ENCODE data around the gene SIK3. TPM values are rescaled to one million over a fixed set of nuclear protein-coding genes. Genes with fewer than 3 reads are reported as not detected.

The SIK3 gene
- total and polyA plus RNA-seq, 2 donors (not counting 3 experiments of a cell fraction or from before 2014, with no cell fraction given) = 10.3 to 21.3 TPM

DNA sequence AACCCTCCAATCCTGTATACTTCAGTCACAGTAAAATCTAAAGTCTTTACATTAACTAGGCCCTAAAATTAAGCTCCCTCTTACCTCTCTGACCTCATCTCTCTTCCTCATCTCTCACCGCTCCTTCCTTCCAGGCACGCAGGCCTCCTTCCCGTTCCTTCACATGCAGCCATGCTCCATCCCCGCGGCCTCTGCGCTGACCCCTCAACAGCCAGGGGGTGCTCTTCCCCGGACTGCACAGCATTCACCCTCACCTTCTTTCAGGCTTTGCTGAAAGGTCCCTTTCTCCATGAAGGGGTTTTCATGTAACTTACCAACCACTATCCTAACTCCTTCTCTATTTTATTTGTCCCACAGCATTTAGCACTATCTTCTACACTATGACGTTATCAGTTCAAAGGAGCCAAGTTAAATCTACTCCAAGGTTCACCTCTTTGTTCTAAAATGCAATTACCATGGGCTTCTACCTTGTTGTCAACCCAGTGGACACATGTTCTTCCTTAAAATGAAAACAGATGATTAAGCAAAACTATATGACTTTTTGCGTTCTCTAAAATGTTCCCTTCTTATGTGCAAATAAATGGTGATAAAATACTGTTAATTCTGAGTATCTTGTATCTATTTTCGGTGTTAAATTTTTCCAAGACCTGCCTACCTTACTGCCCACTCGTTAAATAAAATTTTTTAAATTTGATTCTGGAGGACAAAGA lies 203.0 kb downstream of the SIK3 start:
- no peaks in the 10 kb centered on the region for H3K4me1 ChIP-seq (ENCODE audit: control insufficient read depth, extremely low read depth, insufficient read depth, low read length)
- no peak overlapping the region for H3K9ac ChIP-seq (replicated peaks; ENCODE audit: extremely low read depth, insufficient read depth, low read length)
- H3K9me1 ChIP-seq (replicated peaks; ENCODE audit: control insufficient read depth, extremely low read depth, insufficient read depth, low read length) = no peaks in the 10 kb centered on the region
- TF ChIP-seq, protein P1, sequence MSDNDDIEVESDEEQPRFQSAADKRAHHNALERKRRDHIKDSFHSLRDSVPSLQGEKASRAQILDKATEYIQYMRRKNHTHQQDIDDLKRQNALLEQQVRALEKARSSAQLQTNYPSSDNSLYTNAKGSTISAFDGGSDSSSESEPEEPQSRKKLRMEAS (IDR thresholded peaks at IDR 0.05; ENCODE audit: insufficient read depth, insufficient read length) = no peak
- TF ChIP-seq CTCF (IDR thresholded peaks at IDR 0.05; ENCODE audit: extremely low read depth in 1 of 2, insufficient read depth in 1 of 2, low read depth in 1 of 2, low read length in 2 of 2) = peak; percentile 15 to 44
- no TSS peak for BruUV-seq (replicated peaks)
- DNase-seq (ENCODE audit: low read depth, low spot score) (peak; percentile 34), FAIRE-seq (no peak)
- intact Hi-C loops (cut with micrococcal nuclease) = no loop called here
- peaks cover 0 to 2% of the 10 kb centered on the region in 2 experiments for H3K36me3 ChIP-seq (ENCODE audit: control insufficient read depth in 2 of 2, extremely low read depth in 1 of 2, insufficient read depth in 2 of 2, low read length in 2 of 2)
- no peaks in the 10 kb centered on the region for H4K20me1 ChIP-seq (replicated peaks; ENCODE audit: control insufficient read depth, extremely low read depth, insufficient read depth, low read length)
- no peaks in the 10 kb centered on the region for H3K27me3 ChIP-seq (ENCODE audit: control insufficient read depth in 2 of 2, insufficient read depth in 2 of 2, low read length in 2 of 2)
- no peak overlapping the region for H3K4me3 ChIP-seq (replicated peaks in 1 of 3; ENCODE audit: insufficient read depth in 1 of 3, low read depth in 1 of 3, low read length in 3 of 3)
- H3K27ac ChIP-seq (ENCODE audit: insufficient read depth, low read depth, low read length) = no peak overlapping the region
- no peak overlapping the region for H3K4me2 ChIP-seq (ENCODE audit: insufficient read depth, low read length)
- H3K79me2 ChIP-seq (ENCODE audit: control insufficient read depth, insufficient read depth, low read length) = no peaks in the 10 kb centered on the region
- H2AFZ ChIP-seq (ENCODE audit: low read depth, low read length) = no peak overlapping the region
- H3K9me3 ChIP-seq (replicated peaks; ENCODE audit: control insufficient read depth, insufficient read depth, low read length) = no peaks in the 10 kb centered on the region
- dilution Hi-C loops (cut with MboI; ENCODE audit: extremely low pct_ligation_motif_present, low sequenced_read_pairs) = no loop called here
- ChIA-PET CTCF (no interaction called here), POLR2A (no interaction called here)

GRCh38 chr11:116893906-116894305 lies 204.3 kb downstream of the SIK3 start:
- Histone ChIP-seq H3K9me1 (replicated peaks; ENCODE audit: control insufficient read depth, extremely low read depth, insufficient read depth, low read length) (no peaks in the 10 kb centered on the region), H3K79me2 (ENCODE audit: control insufficient read depth, insufficient read depth, low read length) (no peaks in the 10 kb centered on the region), H3K4me2 (ENCODE audit: insufficient read depth, low read length) (no peak overlapping the region), H2AFZ (ENCODE audit: low read depth, low read length) (no peak overlapping the region), H3K4me3 (replicated peaks in 1 of 3; ENCODE audit: insufficient read depth in 1 of 3, low read depth in 1 of 3, low read length in 3 of 3) (no peak overlapping the region), H3K9me3 (replicated peaks; ENCODE audit: control insufficient read depth, insufficient read depth, low read length) (no peaks in the 10 kb centered on the region), H3K9ac (replicated peaks; ENCODE audit: extremely low read depth, insufficient read depth, low read length) (no peak overlapping the region), H3K4me1 (ENCODE audit: control insufficient read depth, extremely low read depth, insufficient read depth, low read length) (peaks cover 3% of the 10 kb centered on the region), H3K36me3 (ENCODE audit: control insufficient read depth in 2 of 2, extremely low read depth in 1 of 2, insufficient read depth in 2 of 2, low read length in 2 of 2) (peaks cover 0 to 2% of the 10 kb centered on the region in 2 experiments), H3K27ac (ENCODE audit: insufficient read depth, low read depth, low read length) (no peak overlapping the region), H3K27me3 (ENCODE audit: control insufficient read depth in 2 of 2, insufficient read depth in 2 of 2, low read length in 2 of 2) (no peaks in the 10 kb centered on the region), H4K20me1 (replicated peaks; ENCODE audit: control insufficient read depth, extremely low read depth, insufficient read depth, low read length) (no peaks in the 10 kb centered on the region)
- dilution Hi-C loops (cut with MboI; ENCODE audit: extremely low pct_ligation_motif_present, low sequenced_read_pairs) (no loop called here), intact Hi-C loops (cut with micrococcal nuclease) (no loop called here)
- CTCF ChIA-PET = interaction anchor here (1.4 kb wide), 1 partner anchor 14 kb away, joined by 3 read pairs; no protein-coding TSS in a partner anchor
- FAIRE-seq (no peak), DNase-seq (ENCODE audit: low read depth, low spot score) (no peak)
- BruUV-seq (replicated peaks) = no TSS peak
- no peak for TF ChIP-seq POLR2A (IDR thresholded peaks at IDR 0.05; ENCODE audit: low read depth, low read length)
- no peak for TF ChIP-seq CTCF (IDR thresholded peaks at IDR 0.05; ENCODE audit: extremely low read depth in 1 of 2, insufficient read depth in 1 of 2, low read depth in 1 of 2, low read length in 2 of 2)
- no peak for TF ChIP-seq JUN (IDR thresholded peaks at IDR 0.05; ENCODE audit: borderline replicate concordance, insufficient read depth, insufficient read length, low read depth)
- TF ChIP-seq POLR2AphosphoS5 (IDR thresholded peaks at IDR 0.05; ENCODE audit: insufficient read depth, low read depth, low read length) = no peak
- TF ChIP-seq GATA2 (IDR thresholded peaks at IDR 0.05; ENCODE audit: insufficient read depth, insufficient read length, low read depth, low read length) = no peak
- no peak for TF ChIP-seq MYC (IDR thresholded peaks at IDR 0.05; ENCODE audit: low read depth, low read length)
- TF ChIP-seq FOS (IDR thresholded peaks at IDR 0.05; ENCODE audit: borderline replicate concordance, insufficient read depth, low read length) = no peak
- no peak for TF ChIP-seq EZH2 (IDR thresholded peaks at IDR 0.05; ENCODE audit: borderline replicate concordance, low read depth, low read length, severe bottlenecking)
- TF ChIP-seq, protein P1 (IDR thresholded peaks at IDR 0.05; ENCODE audit: insufficient read depth, insufficient read length) = no peak
- POLR2A ChIA-PET = no interaction called here

Data from endothelial cell of umbilical vein (primary cell).